ENCODE results near the gene MAX.
A peak's percentile ranks its signal among the peaks of the same experiment; 100 is the strongest.
"Not testable (repeated sequence)": the region's sequence is repeated elsewhere in the genome, so short reads cannot be mapped to it uniquely, and the experiment has no call there.

The MAX gene

GRCh38 chr14:65104791-65105190 is 2.5 kb upstream of the MAX start:
- no peak for DNase-seq

- peak in 4 of 51 donors; percentile 5 to 46 (median 40) for DNase-seq
Measured at GRCh38 chr14:65103150-65103760, 938 bp upstream of the MAX start.

DNA sequence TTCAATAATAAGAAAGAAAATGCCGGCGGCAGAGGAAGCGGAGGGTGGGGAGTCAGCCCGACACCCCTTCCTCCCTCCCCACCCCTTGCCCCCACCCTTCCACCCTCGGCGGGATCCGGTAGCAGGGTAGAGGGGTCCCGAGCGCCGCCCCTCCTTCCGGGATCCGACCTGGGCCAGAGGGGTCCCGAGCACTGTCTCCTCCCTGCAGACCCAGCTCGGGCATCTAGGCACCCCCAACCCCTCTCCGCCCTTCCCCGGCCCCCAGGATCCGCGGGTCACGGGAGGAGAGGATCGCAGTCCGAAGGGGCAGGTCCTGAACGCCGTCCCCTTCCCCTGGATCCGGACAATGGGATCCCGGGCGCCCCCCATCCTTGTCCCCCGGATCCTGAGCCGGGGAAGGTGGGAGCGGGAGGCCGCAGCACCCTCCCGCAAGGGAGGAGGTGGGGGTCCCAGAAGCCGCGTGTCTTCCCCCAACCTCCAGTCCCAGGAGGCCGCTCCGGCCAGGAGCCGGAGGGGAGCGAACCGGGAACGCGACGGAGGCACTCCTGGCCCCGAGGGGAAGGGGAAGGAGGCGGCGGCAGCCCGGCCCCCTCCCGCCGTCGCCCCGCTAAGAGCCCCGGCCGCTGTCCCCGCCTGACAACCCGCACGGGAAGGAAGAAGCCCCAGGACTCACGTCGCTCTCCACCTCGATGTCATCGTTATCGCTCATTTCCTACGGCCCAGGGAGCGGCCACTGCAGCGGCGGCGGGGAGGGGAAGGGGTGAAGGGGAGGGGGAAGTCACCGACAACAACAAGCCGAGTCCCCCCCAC is 481 bp downstream of the MAX start:
- peak in 5 of 51 donors; percentile 14 to 31 (median 16) for DNase-seq

DNA sequence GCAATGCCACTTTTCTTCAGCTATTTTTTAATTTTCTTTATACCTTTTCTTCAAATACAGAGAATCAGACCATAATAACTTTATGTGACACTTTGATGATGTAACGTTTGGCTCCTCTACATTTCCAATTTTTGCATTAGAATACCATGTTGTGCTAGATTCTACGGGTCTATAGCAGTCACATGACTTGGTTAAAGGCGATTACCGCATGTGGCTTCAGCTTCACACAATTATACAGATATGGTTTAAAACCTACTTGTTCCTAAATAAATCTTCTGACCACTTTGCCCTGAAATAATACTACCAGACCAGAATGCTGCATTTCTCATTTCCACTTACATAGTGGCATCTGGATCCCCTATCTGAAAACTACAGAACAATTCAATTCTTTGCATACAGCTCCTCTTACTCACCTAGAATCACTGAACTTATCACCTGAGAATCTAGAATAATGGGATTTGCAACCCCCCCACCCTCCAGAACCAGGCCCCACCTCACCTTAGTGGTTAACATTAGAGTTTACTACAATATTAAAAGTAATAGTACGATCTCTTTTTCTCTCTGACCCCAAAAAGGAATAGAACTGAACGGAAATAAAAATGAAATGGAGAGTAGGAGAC is 1.3 kb downstream of the MAX start:
- DNase-seq = no peak

DNA sequence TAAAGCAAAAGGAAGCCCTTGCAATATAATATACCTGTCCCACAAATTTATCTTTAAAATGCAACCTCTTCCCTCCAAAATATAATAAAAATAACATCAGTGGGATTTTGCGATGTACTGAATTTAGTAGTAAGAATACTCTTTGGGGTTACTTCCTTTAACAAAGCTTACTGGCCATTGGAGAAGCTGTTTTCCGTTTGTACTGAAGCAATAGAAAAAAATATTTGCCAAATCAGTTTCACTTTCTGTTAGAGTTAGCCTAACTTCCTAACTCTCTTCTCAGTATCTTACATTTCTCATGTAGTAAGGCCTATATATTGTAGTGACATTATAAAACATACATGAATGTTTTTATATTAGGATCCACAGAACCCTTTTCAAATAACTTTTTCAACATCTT is 3.7 kb downstream of the MAX start:
- DNase-seq = no peak

GRCh38 chr14:65096323-65097089 is 5.8 kb downstream of the MAX start:
- no peak for DNase-seq

GRCh38 chr14:65095633-65096205 is 6.6 kb downstream of the MAX start:
- DNase-seq = peak in 36 of 51 donors; percentile 5 to 79 (median 43)

GRCh38 chr14:65092349-65092748 is 10.0 kb downstream of the MAX start:
- no peak for DNase-seq

GRCh38 chr14:65087835-65088234 is 14.5 kb downstream of the MAX start:
- not testable (repeated sequence) for DNase-seq

- DNase-seq = not testable (repeated sequence)
Measured at GRCh38 chr14:65086686-65087085, 15.6 kb downstream of the MAX start.

DNA sequence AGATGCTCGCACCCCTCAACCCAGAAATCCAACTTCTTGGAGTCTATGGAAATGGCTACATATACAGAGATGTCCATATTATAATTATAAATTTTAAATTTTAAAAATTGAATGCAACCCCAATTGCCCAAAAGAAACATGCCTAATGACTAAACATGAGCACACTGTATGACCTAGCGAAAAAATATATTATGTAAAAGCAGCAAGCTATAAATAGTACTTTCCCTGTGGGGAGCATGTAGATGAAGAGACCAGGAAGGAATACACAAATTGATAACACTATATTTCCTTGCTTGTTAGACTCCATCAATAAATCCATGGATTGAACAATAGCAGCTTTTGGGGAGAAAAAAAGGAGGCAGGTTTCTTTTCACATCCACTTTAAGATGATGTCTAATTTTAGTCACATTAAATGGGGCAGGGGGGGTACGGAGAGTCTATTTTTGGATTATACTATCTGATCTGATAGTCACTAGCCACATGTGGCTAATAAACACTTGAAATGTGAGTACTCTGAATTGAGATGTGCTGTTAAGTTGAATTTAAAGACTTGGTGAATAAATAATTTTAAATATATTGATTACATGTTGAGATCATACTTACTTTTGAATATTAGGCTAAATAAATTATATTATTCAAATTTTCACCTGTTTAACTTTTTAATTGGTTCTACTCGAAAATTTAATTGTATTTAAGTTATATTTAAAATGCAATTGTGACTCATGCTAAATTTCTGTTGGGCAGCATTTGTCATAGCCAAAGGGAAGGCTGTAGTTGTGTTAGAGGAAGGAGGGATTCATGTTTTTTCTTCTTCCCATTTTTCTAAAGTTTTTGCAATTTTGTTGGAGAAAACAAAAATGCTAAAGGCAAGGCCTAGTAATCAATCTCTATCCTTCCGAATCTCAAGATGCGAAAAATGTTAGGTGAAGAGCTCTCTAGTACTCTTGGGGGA is 17.5 kb downstream of the MAX start:
- no peak for DNase-seq

DNA sequence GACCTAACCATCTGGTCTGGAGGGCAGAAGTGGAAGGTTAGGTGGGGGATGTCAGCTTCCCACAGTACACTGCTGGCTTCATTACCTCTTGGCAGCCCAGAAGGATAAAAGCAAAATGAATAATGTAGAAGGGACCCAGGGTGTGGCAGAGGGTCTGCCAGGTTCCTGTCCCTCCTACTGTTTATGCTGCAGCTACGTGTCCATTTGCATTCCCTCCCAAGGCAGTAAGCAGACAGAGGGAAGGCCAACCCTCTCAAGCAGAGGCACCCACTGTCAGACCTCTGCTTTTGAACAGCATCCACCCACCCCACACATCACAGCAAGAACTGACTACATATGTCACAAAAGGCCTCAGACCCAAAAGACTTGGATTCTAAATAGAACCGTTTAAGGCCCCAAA is 19.4 kb downstream of the MAX start:
- no peak for DNase-seq

DNA sequence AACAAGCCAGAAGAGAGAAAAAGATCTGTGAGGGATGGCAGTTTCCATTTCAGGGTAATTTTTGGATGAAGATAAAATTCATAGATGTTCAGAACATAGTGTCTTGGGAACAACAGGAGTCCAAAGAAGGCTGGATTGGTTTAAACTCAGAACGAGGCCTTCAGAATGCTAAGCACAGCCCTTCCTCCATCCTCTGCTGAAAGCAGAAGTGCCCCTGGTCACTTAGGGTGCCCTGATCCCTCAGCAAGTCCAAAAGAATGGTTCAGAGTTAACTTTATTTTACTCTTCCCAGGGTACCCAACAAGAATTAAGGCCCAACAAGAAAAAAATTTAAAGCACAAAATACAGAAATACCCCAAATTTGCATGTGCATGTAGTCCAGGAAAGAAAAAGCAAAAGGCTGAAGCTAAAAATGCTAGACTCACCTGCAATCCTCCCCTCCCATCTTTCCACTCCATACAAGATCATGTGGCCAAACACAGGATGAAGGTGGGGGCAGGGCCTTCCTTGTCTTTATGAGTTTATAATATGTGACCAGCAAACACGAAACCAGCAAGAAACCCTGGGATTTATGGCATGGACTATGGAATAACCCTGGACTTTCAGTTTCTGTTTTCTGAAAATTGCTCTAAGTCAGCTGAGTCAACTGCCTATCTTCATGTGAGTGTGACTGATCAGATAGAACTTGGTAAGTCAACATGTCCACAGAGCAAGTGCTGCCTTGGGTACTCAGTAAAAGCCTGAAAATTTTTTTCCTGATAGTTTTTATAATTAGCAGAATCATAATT is 21.2 kb downstream of the MAX start:
- DNase-seq = no peak

GRCh38 chr14:65079768-65080167 is 22.5 kb downstream of the MAX start:
- no peak for DNase-seq

- no peak for DNase-seq
Measured at GRCh38 chr14:65079201-65079600, 23.1 kb downstream of the MAX start.

- no peak for DNase-seq
Measured at GRCh38 chr14:65077318-65077717, 25.0 kb downstream of the MAX start.

DNA sequence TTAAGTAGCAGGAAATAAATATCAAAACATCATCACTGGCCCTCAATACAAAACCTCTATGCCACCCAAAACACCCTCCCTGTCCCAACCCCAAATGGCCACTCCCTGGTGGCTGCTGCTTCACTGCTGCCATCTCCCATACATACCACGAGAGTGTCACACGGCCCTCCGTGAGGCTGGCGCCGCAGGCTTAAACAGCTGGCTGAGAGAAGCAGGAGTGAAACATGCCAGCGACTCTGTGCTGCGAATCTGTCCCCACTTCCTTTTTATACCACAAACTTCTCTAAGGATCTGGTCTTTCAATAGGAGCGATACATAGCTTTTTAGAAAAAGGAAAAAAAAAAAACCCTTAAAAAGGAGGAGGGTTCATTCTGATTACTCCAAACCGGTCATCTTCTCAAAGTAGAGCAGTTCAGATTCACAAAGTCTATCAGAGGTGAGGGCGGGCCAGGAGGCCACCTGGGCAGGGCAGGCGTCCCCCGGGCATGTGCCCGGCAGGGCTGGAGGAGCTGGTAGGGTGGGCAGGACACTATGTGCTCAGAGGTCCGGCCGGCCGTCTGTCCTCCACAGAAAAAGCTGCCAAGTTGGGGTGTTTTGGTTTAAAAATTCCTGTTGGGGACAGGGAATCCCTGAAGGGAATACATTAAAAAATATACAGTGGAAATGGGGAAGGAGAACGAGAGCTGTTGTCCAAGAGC is 26.5 kb downstream of the MAX start:
- peak in 1 of 51 donors; percentile 19 for DNase-seq

- no peak for DNase-seq
Measured at GRCh38 chr14:65074449-65075150, 27.7 kb downstream of the MAX start.
